HepG2 (cell line): ENCODE data around the gene HAGHL. TPM values are rescaled to one million over a fixed set of nuclear protein-coding genes. Genes with fewer than 3 reads are reported as not detected.

ENCODE experiments used
- ATAC-seq: fragments of 200-7000 bp; cut with Tn5 transposase; 3 replicates; pipeline ENCODE4 v1.9.1; 2020; ENCODE audit warnings: mild to moderate bottlenecking, moderate library complexity
- BruUV-seq: library from RNA; stranded (reverse); fragments of 400-500 nt; replicated peaks from 2 replicates; lab custom pipeline; 2021; lab: Mats Ljungman, UMichigan
- CTCF ChIA-PET: fragments of 300-600 bp; formaldehyde crosslinking; extraction: SDS; loops from one replicate; lab custom pipeline; 2021; ENCODE audit warnings: low total read pairs, inconsistent platforms, low intra/inter-chr PET ratio; lab: Yijun Ruan, JAX
- POLR2A ChIA-PET: fragments of 350-600 bp; sonication (Branson Sonifier 250); formaldehyde crosslinking; loops from one replicate; lab custom pipeline; 2020; ENCODE audit warnings: antibody characterized with exemption, inconsistent platforms; lab: Yijun Ruan, JAX
- DNase-seq: peaks from one replicate; pipeline ENCODE4 v3.0.0-alpha.2; 2015; ENCODE audit warnings: low spot score
- FAIRE-seq: peaks from 3 replicates; lab custom pipeline; 2011; peaks lifted over from hg19 to GRCh38; lab: Jason Lieb, UNC
- H2AFZ ChIP-seq: one replicate; pipeline ENCODE4 v1.6.1; 2011; ENCODE audit warnings: low read length, inconsistent platforms
- H3K27ac ChIP-seq: fragments of 300-600 bp; 3 replicates; pipeline ENCODE4 v1.8.0; 2011; ENCODE audit warnings: mixed run types, mild to moderate bottlenecking, mixed read lengths, low read length, inconsistent platforms; ENCODE audit not compliant: insufficient read depth; ENCODE audit errors: extremely low read length
- H3K27me3 ChIP-seq, 2 experiments: fragments of 200-600 bp in 1 of 2; 2 replicates in 1 of 2; 3 replicates in 1 of 2; pipeline versions ENCODE4 v1.6.0 to v1.8.0; 2011; ENCODE audit warnings: low read length in 2 of 2, mild to moderate bottlenecking in 2 of 2, moderate library complexity in 2 of 2, inconsistent platforms in 1 of 2; ENCODE audit not compliant: insufficient read depth in 2 of 2, control insufficient read depth in 1 of 2
- H3K36me3 ChIP-seq, 2 experiments: fragments of 200-600 bp in 1 of 2; replicated peaks in 1 of 2; 2 replicates in 1 of 2; 3 replicates in 1 of 2; pipeline versions ENCODE4 v1.5.1 to v1.8.0; 2011; ENCODE audit warnings: low read length in 2 of 2, inconsistent platforms in 1 of 2; ENCODE audit not compliant: insufficient read depth in 2 of 2, control insufficient read depth in 1 of 2
- H3K4me1 ChIP-seq: 2 replicates; pipeline ENCODE4 v1.5.1; 2012; ENCODE audit warnings: low read length, inconsistent platforms; ENCODE audit not compliant: insufficient read depth
- H3K4me2 ChIP-seq: 2 replicates; pipeline ENCODE4 v1.6.0; 2011; ENCODE audit warnings: low read depth, low read length, inconsistent platforms
- H3K4me3 ChIP-seq, 3 experiments: fragments of 200-600 bp in 1 of 3; sonication (generic), shearing (Covaris generic) in 1 of 3; replicated peaks in 1 of 3; 2 replicates each; pipeline ENCODE4 v1.5.1; 2011 to 2016; ENCODE audit warnings: low read length in 3 of 3, inconsistent platforms in 2 of 3, low read depth in 2 of 3, mild to moderate bottlenecking in 2 of 3, control low read depth in 1 of 3, mixed read lengths in 1 of 3; ENCODE audit not compliant: insufficient read depth in 1 of 3
- H3K79me2 ChIP-seq: one replicate; pipeline ENCODE4 v1.6.1; 2011; ENCODE audit warnings: low read length, inconsistent platforms; ENCODE audit not compliant: insufficient read depth
- H3K9ac ChIP-seq: 2 replicates; pipeline ENCODE4 v1.6.0; 2011; ENCODE audit warnings: mild to moderate bottlenecking, low read depth, low read length, inconsistent platforms; ENCODE audit not compliant: insufficient read depth
- H3K9me3 ChIP-seq: 2 replicates; pipeline ENCODE4 v1.5.1; 2012; ENCODE audit warnings: mild to moderate bottlenecking, low read length
- H4K20me1 ChIP-seq: 2 replicates; pipeline ENCODE4 v1.6.0; 2011; ENCODE audit warnings: inconsistent platforms, mild to moderate bottlenecking, low read length, moderate library complexity; ENCODE audit not compliant: insufficient read depth
- ATF1 ChIP-seq: IDR thresholded peaks from 2 replicates; pipeline ENCODE4 v1.6.1; 2016; ENCODE audit warnings: mild to moderate bottlenecking, control low read depth
- HNRNPL ChIP-seq: fragments of 200-400 bp; formaldehyde crosslinking; IDR thresholded peaks from 2 replicates; pipeline ENCODE4 v1.6.1; 2017; ENCODE audit warnings: mild to moderate bottlenecking, low read depth, low read length
- PHB2 ChIP-seq: fragments of 450-650 bp; IDR thresholded peaks from 2 replicates; pipeline ENCODE4 v1.6.1; 2018; ENCODE audit not compliant: partially characterized antibody
- ZBTB21 ChIP-seq: sonication (generic); formaldehyde crosslinking; IDR thresholded peaks from 2 replicates; pipeline ENCODE4 v1.4.0; 2020; ENCODE audit warnings: missing genetic modification reagents
- ZC3H13 ChIP-seq: sonication (generic); formaldehyde crosslinking; IDR thresholded peaks from 2 replicates; pipeline ENCODE4 v1.8.1; 2023; ENCODE audit warnings: mild to moderate bottlenecking, missing genetic modification reagents, moderate library complexity
- ZFP36L1 ChIP-seq: sonication (generic); formaldehyde crosslinking; IDR thresholded peaks from 2 replicates; pipeline ENCODE4 v1.8.0; 2022; ENCODE audit warnings: mild to moderate bottlenecking, missing genetic modification reagents, moderate library complexity
- ZFP90 ChIP-seq: sonication (generic); formaldehyde crosslinking; IDR thresholded peaks from 2 replicates; pipeline ENCODE4 v1.8.0; 2022; ENCODE audit warnings: missing genetic modification reagents, mild to moderate bottlenecking, inconsistent platforms, borderline replicate concordance
- ZFY ChIP-seq: sonication (generic); formaldehyde crosslinking; IDR thresholded peaks from 2 replicates; pipeline ENCODE4 v1.4.0; 2020; ENCODE audit warnings: missing genetic modification reagents
- ZNF782 ChIP-seq: sonication (generic); formaldehyde crosslinking; IDR thresholded peaks from 2 replicates; pipeline ENCODE4 v1.4.0; 2020; ENCODE audit warnings: missing genetic modification reagents, mild to moderate bottlenecking, borderline replicate concordance
- ZSCAN29 ChIP-seq: sonication (generic); formaldehyde crosslinking; conservative IDR thresholded peaks from 2 replicates; pipeline ENCODE4 v1.4.0; 2020; ENCODE audit warnings: mild to moderate bottlenecking, missing genetic modification reagents
- WGBS: methylation state at CpG from one replicate; pipeline ENCODE4 v1.1.6; 2017; ENCODE audit warnings: low lambda C conversion rate; 5-methylcytosine and 5-hydroxymethylcytosine counted together
- in situ Hi-C: cut with HindIII; loops from 2 replicates; pipeline ENCODE4 v1.10.0; 2017; ENCODE audit warnings: low pct_unique_long_range_greater_than_20kb; ENCODE audit not compliant: extremely low pct_ligation_motif_present
- intact Hi-C: fragments of 100-400 bp; cut with micrococcal nuclease; formaldehyde crosslinking; loops from one replicate; pipeline ENCODE4 v1.10.0; 2022; ENCODE audit not compliant: unreplicated experiment
- polyA plus RNA-seq, 8 experiments: library from polyadenylated mRNA; depleted of rRNA in 3 of 8; stranded (reverse) in 7 of 8; unstranded in 1 of 8; fragments of >200 nt; fragmentation: Illumina TruSeq in 4 of 8; extraction: Trizol in 4 of 8; gene quantifications; 2 replicates each; pipeline versions ENCODE4 v1.2.1 to v1.2.3, GENCODE V29; 2011 to 2016; ENCODE audit warnings: low read depth in 4 of 8, missing spikeins in 1 of 8, mixed read lengths in 1 of 8; ENCODE audit not compliant: insufficient read depth in 1 of 8
- total RNA-seq, 5 experiments: library from RNA; depleted of rRNA; stranded (reverse); fragments of >200 nt; fragmentation: Illumina TruSeq; extraction: Trizol; gene quantifications; 2 replicates each; pipeline ENCODE4 v1.2.3, GENCODE V29; 2016; ENCODE audit warnings: low read depth in 1 of 5
- TF ChIP-seq, protein P1 (sequence below): IDR thresholded peaks from 2 replicates; pipeline ENCODE4 v1.6.1; 2016; ENCODE audit warnings: mild to moderate bottlenecking

Gene HAGHL
- total and polyA plus RNA-seq, 2 of the 13 experiments (the other 11 are each of a cell fraction or from before 2014, with no cell fraction given) = 3.4 to 8.4 TPM

DNA sequence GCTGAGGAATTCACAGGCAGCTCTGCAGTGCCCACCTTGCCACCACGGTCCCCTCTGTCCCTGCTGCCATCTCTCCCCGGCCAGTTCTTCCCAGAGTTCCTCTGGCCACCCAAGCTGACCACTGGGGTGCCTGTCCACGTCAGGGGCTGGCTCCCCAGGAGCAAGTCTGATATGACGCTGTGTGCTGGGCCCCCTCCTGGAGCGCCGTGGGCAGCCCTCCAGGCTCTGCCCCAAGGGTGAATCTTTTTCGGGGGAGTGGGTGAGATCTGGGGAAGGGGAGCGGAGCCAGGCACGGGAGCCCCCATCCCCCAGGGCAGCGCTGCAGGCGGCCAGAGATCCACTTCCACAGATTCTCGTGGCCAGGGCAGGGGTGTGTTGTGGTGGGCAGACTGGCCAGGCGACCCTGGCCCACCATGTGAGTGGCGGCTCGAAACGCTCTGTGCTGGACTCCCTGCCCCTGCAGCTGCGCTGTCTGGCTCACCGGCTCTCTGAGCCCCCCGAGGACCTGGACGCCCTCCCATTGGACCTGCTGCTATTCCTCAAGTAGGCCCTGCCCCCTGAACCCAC, 37.4 kb downstream of the HAGHL start:
- FAIRE-seq (no peak), DNase-seq (no peak)
- 61% methylated on average over 12 of the region's 20 CpGs for WGBS
- Histone ChIP-seq H3K79me2 (no peaks in the 10 kb centered on the region), H3K27ac (no peak overlapping the region), H3K27me3 (peaks cover 3 to 8% of the 10 kb centered on the region in 2 experiments; a peak in 4 of 5 replicates), H3K4me1 (peaks cover 32% of the 10 kb centered on the region), H3K9me3 (no peaks in the 10 kb centered on the region), H4K20me1 (no peaks in the 10 kb centered on the region), H3K9ac (no peak overlapping the region), H3K36me3 (no peaks in the 10 kb centered on the region), H2AFZ (no peak overlapping the region)
- BruUV-seq = no TSS peak
- POLR2A ChIA-PET = no interaction called here
- intact Hi-C loops = no loop called here
- TF ChIP-seq ZFP90 (CRISPR knock-in tag) (no peak), PHB2 (no peak), ZSCAN29 (CRISPR knock-in tag) (no peak), HNRNPL (0 out of 2 replicates have a peak, but pooled peaks have one; percentile 23), ATF1 (CRISPR knock-in tag) (no peak)
- TF ChIP-seq, protein P1, sequence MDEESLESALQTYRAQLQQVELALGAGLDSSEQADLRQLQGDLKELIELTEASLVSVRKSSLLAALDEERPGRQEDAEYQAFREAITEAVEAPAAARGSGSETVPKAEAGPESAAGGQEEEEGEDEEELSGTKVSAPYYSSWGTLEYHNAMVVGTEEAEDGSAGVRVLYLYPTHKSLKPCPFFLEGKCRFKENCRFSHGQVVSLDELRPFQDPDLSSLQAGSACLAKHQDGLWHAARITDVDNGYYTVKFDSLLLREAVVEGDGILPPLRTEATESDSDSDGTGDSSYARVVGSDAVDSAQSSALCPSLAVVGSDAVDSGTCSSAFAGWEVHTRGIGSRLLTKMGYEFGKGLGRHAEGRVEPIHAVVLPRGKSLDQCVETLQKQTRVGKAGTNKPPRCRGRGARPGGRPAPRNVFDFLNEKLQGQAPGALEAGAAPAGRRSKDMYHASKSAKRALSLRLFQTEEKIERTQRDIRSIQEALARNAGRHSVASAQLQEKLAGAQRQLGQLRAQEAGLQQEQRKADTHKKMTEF (CRISPR knock-in tag) = no peak
- TF ChIP-seq, all 625 proteins: peak for 1
- Histone ChIP-seq H3K4me3 (no peak overlapping the region), H3K4me2 (no peak overlapping the region)
- ATAC-seq = no peak
- in situ Hi-C loops = no loop called here
- CTCF ChIA-PET = no interaction called here

DNA sequence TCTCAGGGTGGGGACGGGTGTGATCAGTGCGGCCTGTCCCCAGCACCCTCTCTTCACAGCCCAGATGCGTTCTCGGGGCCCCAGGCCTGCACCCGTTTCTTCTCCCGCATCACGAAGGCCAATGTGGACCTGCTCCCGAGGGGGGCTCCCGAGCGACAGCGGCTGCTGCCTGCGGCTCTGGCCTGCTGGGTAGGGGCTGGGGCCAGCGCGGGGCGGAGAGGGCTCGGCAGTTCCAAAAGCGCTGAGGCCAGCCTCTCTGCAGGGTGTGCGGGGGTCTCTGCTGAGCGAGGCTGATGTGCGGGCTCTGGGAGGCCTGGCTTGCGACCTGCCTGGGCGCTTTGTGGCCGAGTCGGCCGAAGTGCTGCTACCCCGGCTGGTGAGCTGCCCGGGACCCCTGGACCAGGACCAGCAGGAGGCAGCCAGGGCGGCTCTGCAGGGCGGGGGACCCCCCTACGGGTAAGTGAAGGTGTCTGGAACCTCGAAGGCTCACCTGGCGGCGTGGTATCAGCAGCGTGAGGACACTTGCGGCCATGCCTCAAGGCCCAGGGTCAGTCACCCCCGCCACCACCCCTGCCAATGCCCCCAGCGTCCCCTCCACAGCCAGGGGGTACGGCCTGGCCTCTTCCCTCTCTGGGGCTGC, 38.1 kb downstream of the HAGHL start:
- Histone ChIP-seq H3K9ac (no peak overlapping the region), H3K36me3 (no peaks in the 10 kb centered on the region), H3K4me3 (no peak overlapping the region), H4K20me1 (no peaks in the 10 kb centered on the region), H3K4me2 (no peak overlapping the region), H3K4me1 (peaks cover 27% of the 10 kb centered on the region), H3K79me2 (no peaks in the 10 kb centered on the region), H3K27me3 (peaks cover 2 to 4% of the 10 kb centered on the region in 2 experiments; a peak in 4 of 5 replicates), H3K9me3 (no peaks in the 10 kb centered on the region), H3K27ac (no peak overlapping the region), H2AFZ (no peak overlapping the region)
- POLR2A ChIA-PET = no interaction called here
- CTCF ChIA-PET = no interaction called here
- intact Hi-C loops (no loop called here), in situ Hi-C loops (no loop called here)
- FAIRE-seq (no peak), DNase-seq (no peak), ATAC-seq (no peak)
- TF ChIP-seq ZNF782 (CRISPR knock-in tag) (no peak), ZFY (CRISPR knock-in tag) (no peak), ZBTB21 (CRISPR knock-in tag) (no peak), ZC3H13 (CRISPR knock-in tag) (no peak), ZFP36L1 (CRISPR knock-in tag) (no peak)
- 79% methylated on average over 21 of the region's 38 CpGs for WGBS
- BruUV-seq = no TSS peak
